NCI-H1417 (cell line): ENCODE data around the gene FDCSP.
A peak's percentile ranks its signal among the peaks of the same experiment; 100 is the strongest.
"Not testable (repeated sequence)": the region's sequence is repeated elsewhere in the genome, so short reads cannot be mapped to it uniquely, and the experiment has no call there.

ENCODE experiments used
- DNase-seq, 3 experiments: peaks; one replicate each; lab custom pipeline; 2025; lab: John Stamatoyannopoulos, UW

The FDCSP gene

DNA sequence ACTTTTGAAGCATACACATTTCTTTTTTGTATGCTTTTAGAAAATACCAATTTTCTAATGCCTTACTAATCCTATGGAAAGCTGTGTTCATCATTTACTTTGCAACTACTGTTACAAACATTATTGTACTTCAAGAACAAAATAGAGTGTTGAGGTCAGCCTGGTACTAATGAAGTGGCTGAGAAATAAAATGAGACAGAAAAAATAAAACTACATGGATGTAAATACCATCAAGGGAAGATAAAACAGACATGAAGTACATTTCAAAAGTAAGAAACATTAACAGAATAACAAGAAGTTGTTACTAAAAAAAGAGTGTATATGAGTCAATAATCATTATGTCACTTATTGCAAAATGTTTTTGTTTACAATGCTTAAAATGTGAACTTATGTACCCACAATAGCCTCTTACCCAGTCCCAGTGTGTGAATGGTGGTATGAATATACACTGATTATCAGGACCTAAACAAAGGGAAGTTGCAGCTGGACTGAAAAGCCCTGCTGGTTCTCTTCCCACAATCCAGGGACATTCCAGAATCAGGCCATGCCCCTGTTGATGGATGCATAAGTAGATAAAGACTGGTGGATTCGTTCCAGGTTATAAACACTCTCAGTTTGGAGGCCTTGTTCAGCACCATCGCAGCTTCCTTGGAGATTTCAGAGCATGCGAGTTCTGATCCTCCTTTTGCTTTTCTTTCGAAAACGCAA lies 14.1 kb downstream of the FDCSP start:
- no peak for DNase-seq

DNA sequence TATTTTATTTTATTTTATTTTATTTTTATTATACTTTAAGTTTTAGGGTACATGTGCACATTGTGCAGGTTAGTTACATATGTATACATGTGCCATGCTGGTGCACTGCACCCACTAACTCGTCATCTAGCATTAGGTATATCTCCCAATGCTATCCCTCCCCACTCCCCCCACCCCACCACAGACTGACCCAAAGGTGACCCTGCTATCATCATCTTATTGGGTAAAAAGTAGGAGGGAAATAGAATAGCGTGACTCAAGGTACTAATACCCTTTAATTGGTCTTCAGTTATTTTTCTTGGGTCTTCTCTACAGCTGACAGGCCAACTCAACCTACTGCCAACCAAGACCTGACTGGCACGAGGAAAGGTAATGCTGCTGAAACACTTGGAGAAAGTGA lies 16.4 kb downstream of the FDCSP start, which contains the start of gene CSN3:
Gene CSN3, plus strand, starts transcription at position 301 of the 400 bp plus-strand sequence. CDS start 2,223 bp downstream, outside the sequence.
- DNase-seq = not testable (repeated sequence)

DNA sequence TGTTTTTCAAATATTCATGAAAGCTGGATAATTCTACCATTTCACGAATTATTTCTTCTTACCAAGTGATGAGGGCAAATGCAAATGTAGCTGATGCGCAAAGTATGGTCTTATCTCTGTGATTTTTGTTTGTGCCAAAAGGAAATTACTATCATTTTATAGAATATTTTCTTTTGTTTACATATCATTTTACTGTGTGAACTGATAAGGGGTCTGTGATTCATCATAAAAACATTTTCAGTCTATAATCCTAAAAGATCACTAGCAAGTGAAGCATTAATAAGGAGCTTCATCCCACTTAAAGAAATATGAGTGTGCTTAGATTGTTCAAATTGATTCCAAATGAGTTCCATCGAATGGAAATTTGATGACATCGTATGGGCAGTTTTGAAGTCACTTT lies 17.2 kb downstream of the FDCSP start:
- DNase-seq = no peak

DNA sequence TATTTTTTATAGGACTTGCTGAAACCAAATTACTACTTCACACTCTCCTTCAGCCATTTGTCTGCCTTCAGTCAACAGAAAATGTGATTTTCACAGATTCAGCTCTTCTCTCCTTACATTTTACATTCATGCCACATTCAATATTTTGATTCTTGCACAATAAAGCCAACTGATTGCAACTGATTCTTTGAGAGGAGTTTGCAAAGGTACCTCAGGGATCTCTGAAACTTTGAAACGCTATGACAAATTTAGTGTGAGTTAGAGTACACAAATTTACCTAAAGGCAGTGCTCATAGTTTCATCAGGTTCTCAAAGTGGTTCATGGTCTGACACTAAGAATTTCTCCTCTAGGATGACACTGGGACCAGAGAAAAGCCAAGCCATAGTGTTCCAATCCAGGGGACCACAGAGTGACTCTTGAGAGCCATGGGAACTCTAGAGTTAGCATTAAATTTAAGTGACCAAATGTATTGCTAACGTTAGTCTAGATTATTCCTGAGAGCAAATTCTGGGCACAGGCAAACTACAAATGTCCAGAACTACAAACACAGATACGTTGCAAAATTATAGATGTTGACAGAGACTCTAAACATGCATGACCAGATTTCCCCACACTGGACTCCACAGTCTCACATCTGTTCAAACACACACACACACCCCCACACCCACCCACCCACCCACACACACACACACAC lies 25.5 kb downstream of the FDCSP start:
- DNase-seq = peak in 1 of 3 experiments; percentile 20

DNA sequence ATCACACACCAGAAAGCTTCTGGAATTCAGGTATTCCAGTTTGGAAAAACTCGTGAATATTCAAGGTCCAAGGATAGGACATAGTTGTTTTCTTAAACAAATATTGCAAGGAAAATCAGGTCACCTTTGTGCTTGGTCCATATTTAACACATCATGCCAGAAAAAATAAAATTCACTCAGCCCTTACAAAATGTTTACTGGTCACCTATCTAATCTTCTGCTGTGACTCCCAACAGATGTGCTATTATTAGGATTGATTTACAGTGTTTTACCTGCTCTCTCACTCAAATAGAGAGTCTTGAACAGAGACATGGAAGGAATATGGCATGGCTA lies 26.0 kb downstream of the FDCSP start:
- DNase-seq = no peak

DNA sequence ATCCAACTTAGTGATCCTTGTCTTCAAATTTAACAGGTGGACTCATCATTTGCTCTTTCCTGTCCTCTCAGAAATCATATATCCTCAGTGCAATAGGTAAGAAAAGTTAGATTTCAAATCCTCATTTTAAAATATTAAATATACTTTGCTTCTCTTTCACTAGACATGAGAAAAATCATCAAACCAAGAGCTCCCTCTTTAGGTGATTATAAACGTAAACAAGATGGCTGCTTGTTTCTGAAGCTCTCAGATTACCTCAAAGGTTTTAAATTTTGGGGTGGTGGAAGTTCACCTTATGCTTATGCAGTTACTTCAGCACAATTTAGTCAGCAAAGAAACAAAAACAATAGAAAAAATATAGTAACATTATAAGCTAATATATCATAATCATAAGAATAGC lies 43.8 kb downstream of the FDCSP start:
- DNase-seq = peak in 2 of 3 experiments; percentile 9 to 53

DNA sequence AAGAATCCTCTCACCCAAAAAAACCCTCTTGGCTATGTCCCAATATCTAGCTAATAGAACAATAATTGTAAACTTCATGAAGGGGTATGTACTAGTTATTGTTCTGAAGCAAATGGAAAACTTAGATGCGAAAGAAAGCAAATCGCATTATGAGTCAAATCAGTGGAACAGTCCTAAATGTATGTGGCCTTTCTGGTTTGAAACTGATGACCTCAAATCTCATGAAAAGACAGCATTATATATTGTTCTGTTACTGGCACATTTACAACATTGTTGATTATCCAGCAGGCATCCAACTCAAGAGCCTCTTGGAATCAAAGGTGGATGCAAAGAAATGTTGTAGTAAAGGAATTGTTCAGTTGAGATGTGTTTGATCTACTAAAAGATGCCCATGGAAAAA lies 51.2 kb downstream of the FDCSP start:
- DNase-seq = no peak

DNA sequence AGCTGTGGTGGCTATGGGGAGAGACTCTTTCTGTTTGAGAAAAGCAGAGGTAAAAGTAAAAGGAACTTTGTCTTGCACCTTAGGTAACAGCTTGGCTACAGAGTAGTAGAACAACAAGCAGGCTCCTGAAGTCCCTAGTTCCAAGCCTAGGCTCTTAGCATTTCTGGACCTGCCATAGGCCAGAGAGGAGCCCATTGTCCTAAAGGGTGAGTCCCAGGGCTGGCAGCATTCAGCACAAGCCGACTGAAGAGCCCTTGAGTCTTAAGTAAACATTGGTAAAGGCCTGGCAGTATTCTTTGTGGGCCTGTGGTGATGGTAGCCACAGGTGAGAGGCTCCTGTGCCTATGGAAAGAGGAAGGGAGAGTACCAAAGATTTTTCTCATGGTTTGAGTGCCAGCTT lies 54.6 kb downstream of the FDCSP start:
- peak; percentile 37 to 90 (median 83) for DNase-seq
